Measurements from ENCODE around the gene DENND1A.
"Not testable (repeated sequence)": the region's sequence is repeated elsewhere in the genome, so short reads cannot be mapped to it uniquely, and the experiment has no call there.

The DENND1A gene, protein sequence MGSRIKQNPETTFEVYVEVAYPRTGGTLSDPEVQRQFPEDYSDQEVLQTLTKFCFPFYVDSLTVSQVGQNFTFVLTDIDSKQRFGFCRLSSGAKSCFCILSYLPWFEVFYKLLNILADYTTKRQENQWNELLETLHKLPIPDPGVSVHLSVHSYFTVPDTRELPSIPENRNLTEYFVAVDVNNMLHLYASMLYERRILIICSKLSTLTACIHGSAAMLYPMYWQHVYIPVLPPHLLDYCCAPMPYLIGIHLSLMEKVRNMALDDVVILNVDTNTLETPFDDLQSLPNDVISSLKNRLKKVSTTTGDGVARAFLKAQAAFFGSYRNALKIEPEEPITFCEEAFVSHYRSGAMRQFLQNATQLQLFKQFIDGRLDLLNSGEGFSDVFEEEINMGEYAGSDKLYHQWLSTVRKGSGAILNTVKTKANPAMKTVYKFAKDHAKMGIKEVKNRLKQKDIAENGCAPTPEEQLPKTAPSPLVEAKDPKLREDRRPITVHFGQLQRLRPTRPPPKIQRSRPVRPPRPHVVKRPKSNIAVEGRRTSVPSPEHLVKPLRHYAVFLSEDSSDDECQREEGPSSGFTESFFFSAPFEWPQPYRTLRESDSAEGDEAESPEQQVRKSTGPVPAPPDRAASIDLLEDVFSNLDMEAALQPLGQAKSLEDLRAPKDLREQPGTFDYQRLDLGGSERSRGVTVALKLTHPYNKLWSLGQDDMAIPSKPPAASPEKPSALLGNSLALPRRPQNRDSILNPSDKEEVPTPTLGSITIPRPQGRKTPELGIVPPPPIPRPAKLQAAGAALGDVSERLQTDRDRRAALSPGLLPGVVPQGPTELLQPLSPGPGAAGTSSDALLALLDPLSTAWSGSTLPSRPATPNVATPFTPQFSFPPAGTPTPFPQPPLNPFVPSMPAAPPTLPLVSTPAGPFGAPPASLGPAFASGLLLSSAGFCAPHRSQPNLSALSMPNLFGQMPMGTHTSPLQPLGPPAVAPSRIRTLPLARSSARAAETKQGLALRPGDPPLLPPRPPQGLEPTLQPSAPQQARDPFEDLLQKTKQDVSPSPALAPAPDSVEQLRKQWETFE

DNA sequence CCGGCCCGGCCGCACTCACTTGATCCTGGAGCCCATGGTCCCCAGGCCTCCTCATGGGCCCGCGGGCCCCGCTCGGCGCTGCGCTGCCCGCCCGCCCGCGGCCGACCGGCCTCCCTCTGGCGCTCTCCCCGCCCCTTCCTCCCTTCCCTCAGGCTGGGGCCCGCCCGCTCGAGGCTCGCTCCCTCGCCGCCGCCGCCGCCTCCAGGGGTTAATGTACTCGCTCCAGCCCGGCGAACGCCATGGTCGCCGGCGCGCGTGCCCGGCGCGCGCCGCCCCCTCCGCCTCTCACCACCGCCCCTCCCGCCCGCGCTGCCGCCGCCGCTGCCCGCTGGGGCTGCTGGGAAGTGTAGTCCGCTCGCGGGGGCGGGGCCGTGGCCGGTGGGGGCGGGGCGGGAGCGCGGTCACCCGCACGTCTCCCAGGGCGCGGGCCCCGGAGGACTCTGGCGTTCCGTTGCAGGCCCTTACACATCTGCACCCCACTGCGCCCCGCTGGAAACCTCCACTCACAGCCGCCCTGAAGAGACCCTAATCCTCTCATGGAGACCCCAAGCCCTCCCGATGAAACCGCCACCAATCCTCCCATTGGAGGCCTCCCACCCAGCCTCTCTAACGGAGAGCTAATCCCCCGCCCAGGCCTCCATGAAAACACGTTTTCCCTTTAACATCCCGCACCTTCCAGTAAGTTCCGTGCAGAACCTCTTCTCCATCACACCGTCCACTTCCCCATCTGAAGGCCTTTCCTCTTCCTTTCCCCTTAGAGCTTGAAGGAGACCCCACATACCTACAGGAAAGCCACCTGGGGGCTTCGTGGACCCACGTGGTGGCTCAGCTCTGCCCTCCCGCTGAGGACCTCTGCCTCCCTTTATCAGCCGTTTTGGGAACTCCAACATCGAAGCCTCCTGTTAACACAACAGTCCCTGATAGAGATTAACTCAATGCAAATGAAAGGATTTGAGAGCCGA is at the start of gene DENND1A:
Gene DENND1A, minus strand, starts transcription at position 257 of the 962 bp plus-strand sequence. Its CDS starts 221 bp downstream, at position 36.
- DNase-seq: peak; percentile 78

DNA sequence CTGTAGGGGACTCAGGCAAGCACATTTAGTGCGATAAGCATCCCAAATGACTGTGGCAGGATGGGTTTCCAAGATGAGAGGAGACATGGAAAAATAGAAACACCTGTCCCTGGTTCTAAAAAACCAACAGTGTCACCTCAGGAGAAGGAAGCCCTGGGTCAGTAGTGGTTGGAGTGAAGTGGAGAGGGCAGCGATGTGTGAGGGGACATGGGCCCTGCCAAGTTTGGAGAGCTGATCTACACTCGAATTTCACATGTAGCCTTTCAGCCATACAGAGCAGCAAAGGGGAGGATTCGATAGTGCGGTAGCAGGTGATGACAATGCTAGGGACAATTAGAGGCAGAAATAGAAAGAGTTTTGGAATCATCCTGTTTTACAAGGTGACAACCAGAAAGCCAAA is 49.1 kb upstream of the DENND1A start:
- peak; percentile 84 for DNase-seq

DNA sequence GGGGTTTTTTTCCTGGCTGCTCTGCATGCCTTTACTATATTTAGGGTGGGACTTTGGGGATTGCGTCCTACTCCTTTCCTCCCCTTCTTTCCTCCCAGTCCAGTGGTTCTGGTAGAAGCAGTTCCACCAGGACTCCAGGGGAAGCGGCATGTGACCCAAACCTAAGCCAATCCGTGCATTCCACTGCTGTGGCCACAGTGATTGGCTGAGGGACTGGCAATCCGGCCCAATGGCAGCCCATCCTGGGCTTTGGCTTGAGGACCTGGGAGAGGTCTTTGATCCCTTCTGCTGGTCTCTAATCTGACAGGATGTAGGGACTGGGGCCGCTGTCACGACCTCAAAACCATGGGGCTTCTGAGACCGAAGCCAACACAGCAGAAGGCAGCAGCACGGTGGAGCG is 46.7 kb upstream of the DENND1A start:
- not testable (repeated sequence) for DNase-seq

DNA sequence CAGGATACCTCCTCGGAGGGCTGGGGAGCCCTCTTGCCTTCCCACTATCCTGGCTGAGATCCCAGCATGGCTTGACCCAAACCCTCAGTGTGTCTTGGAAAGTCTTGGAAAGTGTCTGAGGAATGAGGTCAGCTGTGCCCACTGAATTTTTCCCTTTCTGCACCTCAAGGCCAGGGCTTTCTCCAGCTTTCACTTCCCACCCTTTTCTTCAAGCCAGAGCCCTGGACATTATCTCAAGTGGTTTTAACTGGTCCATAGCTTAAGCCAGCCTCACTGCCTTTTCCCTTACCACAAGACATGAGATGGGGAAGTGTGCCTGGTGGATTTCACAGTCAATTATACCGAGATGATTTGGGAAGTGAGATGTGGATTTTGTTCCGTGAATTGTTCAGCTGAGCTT is 45.9 kb upstream of the DENND1A start:
- DNase-seq: no peak

DNA sequence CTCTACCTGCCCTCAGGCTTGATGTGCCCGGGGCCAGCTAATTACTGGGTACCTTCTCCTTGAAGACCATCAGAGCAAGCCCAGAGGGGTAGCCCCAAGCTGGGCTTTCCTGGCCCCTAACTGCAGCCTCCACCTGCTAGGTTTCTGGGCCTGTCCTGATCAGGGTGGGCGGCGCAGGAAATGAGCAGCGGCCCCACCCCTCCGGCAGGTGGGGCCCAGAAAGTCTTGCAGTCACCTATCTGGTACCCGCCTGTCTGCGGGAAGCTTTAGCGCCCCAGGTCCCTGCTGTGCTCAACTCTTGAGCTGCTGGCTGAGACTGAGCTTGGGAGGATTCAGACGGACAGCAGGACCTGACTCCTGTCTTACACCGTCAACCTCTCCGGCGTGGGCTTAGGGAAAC is 44.5 kb upstream of the DENND1A start:
- DNase-seq: no peak

DNA sequence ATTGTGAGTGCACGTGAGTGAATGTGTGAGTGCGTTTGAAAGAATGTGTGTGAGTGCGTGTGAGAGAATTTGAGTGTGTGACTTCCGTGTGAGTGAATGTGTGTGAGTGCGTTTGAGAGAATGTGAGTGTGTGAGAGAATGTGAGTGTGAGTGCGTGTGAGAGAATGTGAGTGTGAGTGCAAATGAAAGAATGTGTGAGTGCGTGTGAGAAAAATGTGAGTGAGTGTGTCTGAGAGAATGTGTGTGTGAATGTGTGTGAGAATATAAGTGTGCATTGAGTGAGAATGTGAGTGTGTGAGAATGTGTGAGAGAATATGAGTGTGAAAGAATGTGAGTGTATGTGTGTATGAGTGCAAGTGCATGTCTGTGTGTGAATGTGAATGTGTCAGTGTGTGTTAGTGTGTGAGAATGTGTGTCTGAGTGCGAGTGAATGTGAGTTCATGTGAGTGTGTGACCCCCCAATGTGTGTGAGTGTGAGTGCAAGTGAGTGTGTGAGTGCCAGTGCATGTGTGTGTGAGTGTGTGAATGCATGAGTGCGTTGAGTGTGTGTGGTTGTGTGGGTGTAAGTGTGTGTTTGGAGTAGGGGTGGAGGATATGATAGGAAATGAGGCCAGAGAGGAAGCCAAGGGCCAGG is 43.8 kb upstream of the DENND1A start:
- no peak for DNase-seq

DNA sequence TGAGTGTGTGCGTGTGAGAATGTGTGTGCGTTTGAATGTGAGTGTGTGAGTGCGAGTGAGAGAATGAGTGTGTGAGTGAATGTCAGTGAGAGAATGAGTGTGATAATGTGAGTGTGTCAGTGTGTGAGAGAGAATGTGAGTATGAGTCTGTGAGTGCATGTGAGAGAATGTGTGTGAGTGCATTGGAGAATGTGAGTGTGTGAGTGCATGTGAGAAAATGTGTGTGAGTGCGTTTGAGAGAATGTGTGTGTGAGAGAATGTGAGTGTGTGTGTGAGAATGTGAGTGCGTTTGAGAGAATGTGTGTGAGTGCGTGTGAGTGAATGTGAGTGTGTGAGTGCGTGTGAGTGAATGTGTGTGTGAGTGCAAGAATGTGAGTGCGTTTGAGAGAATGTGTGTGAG is 42.7 kb upstream of the DENND1A start:
- DNase-seq: no peak

DNA sequence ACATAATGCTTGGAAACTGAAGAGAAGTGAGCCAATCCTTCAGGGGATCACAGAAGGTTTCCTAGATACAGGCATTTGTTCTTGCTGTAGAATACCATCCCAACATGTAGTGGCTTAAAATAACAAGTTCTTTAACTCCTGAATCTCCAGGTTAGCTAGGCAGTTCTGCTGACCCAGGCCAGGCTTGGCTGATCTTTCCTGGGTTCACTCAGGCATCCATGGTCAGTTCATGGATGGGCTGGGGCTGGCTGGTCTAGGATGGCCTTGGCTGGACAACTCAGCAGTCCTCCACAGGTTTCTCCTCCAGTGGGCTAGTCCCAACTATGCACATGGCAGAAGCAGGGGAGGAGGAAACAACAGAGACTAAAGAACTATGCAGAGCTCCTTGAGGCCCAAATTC is 37.4 kb upstream of the DENND1A start:
- DNase-seq: no peak

DNA sequence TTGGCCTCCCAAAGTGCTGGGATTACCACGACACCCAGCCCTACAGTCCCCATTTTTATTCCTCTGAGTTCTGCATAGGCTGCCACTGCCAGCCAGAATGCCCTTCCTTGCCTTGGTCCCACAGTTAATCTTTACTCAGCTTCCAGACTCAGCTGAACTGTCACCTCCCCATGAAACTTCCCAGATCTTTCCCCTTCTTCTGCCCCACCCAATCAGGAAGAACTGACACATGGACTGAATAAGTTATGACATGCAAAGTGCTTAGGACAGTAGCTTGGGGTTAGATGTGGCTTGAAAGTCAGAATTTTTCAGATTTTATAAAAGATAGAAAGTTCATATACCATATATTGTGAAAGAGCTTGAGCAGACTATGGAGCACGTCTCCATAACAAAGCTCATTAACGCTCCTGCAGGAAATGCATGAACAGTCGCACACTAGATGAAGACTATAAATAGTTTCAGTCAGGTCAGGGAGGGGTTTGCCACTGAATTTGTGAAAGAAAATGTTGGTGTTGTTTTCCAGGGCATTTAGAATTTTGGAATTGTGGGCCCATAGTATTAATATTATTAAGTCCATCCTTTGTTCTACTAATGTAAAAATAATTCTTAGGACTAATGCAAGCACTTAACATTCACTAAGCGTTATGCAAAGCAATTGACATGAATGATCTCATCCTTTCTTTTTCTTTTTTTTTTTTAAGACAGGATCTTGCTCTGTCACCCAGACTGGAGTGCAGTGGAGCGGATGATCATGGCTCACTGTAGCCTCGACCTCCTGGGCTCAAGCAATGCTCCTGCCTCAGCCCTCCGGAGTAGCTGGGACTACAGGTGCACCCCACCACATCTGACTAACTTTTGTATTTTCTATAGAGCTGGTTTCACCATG is 36.1 kb upstream of the DENND1A start:
- DNase-seq: no peak

DNA sequence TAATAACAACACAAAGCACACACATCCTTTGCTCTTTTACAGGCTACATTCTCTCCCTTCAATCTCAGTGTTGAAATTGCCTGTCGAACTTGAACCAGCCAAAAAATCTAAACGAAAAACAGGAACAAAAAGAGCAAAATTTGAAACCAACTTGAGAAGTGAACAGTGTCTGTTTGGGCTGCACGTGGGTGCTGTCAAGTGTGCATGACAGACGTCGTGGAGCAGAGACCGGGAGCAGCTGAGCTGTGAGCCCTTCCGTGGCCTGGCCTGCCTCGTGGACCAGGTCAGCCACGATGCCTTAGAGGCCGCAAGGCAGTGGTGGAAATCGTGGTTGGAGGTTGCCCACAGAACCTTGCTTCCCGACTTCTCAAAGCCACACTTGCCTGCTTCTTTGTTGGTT is 34.8 kb upstream of the DENND1A start:
- no peak for DNase-seq

DNA sequence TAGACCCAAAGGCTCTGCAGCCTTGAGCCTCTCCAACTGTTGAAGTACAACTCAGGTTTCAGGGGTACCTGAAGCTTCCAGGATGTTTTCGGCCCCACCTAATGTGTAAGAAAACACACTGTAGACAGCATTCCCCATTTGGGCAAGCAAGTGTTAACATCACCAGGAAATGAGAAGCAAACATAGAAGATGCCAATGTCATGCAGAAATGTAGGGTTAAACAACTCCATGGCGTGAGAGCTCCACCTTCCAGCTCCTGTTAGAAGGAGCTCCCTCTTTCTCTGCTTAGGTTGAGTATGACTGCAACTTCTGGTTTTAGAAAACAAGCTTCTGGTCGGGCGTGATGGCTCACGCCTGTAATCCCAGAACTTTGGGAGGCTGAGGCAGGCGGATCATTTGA is 31.0 kb upstream of the DENND1A start:
- no peak for DNase-seq

DNA sequence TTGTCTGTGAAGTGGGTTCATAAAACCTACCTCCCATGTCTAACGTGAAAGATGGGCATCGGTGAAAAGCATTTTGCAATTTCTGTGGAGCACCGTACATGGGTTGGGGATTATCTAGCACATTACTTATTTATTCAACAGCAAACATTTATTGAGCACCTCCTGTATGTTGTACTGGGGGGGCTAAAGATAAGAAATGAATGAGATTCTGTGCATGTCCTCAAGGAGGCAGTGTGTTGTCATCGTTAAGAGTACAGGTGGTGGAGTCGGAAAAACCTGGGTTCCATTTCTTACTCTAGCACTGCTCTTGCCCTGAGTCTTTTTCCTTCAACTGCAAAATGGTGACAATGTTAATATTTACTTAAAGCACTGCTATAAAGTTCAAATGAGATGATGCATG is 30.4 kb upstream of the DENND1A start:
- DNase-seq: no peak

DNA sequence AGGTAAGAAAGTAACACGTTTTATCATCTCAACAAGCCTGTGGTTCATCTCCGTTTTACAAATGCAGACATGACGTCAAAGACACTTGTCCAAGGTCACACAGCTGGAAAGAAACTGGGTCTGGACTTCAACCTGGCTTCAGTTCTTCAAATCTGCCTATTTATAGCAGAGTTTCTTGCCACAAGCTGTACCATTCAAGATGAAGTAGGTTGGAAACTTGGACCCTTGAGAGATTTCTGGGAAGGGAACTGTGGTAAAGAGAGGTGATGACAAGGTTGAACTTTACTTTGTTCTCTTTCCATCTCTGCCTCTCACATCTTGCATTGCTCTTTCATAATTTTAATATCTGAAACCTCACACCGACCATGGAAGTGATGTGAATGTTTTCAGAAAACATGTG is 29.9 kb upstream of the DENND1A start:
- DNase-seq: no peak

DNA sequence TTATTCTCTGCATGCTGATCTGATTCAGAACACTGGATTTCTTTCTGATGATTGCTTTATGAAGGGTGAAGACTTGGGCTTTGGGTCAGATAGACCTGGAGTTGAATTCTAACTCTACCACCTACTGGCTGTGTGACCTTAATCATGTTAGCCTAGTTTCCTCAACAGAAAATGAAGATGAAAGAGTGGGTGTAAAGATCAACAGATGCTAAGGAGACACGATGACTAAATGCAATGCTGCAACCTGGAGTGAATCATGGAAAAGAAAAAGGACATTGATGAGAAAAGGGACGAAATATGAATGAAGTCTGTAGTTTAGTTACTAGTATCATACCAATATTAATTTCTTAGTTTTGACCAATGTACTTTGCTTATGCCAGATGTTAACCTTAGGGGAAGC is 27.8 kb upstream of the DENND1A start:
- DNase-seq: no peak

DNA sequence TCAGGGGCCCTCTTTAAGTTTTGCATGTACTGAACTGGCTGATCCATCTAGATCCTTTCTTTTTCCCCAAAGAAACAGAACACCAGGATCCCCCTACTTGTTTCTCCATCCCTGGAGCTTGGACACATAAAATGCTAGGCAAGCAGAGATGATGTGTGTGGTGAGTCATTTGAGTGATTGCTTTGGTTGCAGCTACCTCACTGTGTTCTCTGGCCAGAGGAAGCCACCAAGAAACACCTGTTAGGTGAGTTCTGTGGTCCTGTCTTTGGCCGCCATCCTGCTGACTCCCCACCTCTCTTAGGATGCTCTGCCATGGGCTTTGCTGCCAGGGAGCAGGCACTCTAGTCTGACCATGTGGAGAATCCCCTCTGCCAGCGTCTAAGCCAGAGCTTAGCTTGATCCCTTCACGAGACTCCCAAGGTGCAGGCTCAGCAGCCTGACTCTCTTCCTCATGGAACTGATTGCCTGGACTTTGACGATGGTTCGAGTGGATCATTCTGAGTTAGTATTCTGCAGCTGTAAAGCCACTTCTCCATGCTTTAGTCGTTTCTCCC is 27.3 kb upstream of the DENND1A start:
- DNase-seq: no peak

DNA sequence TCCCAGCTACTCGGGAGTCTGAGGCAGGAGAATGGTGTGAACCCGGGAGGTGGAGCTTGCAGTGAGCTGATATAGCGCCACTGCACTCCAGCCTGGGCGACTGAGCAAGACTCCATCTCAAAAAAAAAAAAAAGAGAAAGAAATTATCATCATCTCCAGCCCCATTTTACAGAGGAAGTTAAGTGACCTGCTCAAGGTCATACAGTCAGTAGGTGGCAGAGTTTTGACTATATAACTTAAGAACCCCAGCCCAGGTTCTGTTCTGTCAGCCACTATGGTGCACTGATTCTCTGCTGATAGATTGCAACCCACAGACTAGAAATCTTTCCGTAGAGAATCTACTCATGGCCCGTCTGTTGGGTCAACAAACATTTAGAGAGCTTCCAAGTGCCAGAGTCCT is 25.7 kb upstream of the DENND1A start:
- DNase-seq: no peak

DNA sequence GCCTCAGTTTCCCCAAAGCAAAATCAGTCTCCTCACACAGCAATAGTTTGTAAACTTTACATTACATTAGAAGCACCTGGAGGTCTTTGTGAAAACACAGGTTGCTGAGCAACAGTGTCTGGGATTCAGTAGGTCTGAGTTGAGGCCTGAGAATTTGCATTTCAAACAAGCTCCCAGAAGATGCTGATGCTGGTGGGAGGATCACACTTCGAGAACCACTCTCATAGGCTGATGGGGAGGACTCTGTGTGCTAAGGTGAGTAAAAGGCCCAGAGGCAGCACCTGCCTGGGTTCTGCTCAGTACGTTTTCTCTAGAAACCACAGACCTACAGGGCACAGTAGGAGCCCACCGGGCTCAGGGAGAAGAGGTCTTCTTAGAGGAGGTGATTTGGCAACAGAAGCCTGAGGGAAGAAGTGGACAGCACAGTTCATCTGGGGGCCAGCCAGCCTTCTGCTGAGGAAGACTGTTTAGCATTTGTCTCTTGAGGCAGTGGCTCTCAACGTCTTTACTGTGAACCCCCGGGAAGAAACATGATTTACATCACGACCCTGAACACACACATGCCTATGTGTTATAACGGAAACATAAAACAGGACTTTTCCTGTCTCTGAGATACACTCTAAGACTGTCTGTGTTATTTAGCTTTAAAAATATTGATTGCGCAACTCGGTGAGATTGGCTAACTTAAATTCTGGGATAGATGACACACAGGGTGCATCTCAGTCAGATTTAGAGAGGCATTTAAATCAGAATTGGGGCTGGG is 24.8 kb upstream of the DENND1A start:
- no peak for DNase-seq

DNA sequence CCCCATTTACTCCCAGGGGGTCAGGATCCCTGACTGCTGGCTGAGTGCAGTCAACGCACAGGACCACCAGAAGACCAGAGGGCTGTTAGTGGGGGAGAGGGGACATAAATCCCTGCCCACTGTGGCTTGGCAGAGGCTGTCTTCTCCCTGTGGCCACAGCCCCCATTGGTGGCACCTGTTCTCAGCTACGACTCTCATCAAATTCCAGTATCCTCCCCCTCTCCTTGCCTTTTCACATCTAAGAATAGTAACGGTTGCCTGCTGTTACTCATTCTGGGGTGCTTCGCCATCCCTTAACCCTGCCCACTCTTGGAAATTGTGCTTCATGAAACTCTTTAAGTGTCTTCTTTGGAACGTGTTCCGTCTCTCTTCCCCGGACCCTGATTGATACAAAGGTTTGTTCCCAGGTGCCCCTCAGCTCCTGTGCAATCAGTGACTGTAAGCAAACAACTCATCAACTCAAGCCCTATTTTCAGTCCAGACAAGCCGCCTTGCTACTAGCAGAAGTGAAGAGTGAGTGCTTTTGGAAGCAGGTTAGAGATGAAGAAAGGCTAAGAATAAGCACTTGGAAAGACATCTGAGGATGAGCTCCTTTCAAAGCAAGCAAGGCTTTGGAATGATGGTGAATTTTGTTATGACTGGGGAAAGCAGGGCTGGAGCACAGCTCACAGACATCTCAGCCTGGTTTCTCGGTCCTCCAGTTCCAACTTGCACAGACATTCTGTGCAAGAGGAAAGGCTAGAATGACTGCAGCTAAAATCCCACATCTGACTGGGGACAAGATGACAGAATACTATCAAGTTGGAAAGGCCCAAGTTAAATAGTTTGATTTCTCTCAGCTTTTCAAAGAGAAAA is 22.9 kb upstream of the DENND1A start:
- no peak for DNase-seq

DNA sequence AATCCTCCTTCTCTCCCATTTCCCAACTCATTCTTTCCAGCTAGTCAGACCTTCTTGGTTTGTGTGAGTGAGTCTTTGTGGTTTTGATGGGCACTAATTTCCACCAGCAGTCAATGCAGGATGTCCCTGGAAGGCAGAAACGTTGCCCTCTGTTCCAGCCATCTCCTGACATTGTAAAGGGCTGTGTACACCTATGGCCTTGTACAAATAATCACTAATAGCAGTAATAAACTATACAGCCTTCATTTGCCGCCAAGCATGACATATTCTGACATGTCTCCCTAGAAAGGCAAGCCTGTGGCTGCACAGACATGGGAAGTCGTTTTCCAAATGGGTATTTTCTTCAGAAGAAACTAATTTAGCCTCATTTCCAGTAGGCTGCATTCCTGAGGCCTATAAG is 18.4 kb upstream of the DENND1A start:
- no peak for DNase-seq

Measured in NCI-H2029 treated with DMSO at 0.1 percent for 48 hours (cell line).